ENCODE data around the gene HDAC4.

GRCh38 chr2:239283288-239283945 lies 117.4 kb downstream of the HDAC4 start:
- TF ChIP-seq, protein P1, sequence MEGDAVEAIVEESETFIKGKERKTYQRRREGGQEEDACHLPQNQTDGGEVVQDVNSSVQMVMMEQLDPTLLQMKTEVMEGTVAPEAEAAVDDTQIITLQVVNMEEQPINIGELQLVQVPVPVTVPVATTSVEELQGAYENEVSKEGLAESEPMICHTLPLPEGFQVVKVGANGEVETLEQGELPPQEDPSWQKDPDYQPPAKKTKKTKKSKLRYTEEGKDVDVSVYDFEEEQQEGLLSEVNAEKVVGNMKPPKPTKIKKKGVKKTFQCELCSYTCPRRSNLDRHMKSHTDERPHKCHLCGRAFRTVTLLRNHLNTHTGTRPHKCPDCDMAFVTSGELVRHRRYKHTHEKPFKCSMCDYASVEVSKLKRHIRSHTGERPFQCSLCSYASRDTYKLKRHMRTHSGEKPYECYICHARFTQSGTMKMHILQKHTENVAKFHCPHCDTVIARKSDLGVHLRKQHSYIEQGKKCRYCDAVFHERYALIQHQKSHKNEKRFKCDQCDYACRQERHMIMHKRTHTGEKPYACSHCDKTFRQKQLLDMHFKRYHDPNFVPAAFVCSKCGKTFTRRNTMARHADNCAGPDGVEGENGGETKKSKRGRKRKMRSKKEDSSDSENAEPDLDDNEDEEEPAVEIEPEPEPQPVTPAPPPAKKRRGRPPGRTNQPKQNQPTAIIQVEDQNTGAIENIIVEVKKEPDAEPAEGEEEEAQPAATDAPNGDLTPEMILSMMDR (IDR thresholded peaks at IDR 0.05) = no peak
- TF ChIP-seq EP300 (IDR thresholded peaks at IDR 0.05) (no peak), POLR2A (IDR thresholded peaks at IDR 0.05) (no peak)
